ENCODE results near the gene PAGR1. TPM values are rescaled to one million over a fixed set of nuclear protein-coding genes. Genes with fewer than 3 reads are reported as not detected.

The PAGR1 gene
- total and polyA plus RNA-seq, 2 of the 4 experiments (the other 2 are of a cell fraction) = 10.6 to 22.1 TPM

GRCh38 chr16:29811170-29811895, 4.6 kb upstream of the PAGR1 start:
- Histone ChIP-seq H3K18ac (ENCODE audit: low read depth, low read length) (peak overlapping the region; percentile 26; the same call in 1 of the 2 replicates), H3K4ac (ENCODE audit: low read depth, low read length) (peak overlapping the region; percentile 76), H3K36me3 (ENCODE audit: control insufficient read depth, insufficient read depth, low read length) (peaks cover 12% of the 10 kb centered on the region), H3K27ac (ENCODE audit: insufficient read depth, low read length) (peak overlapping the region; percentile 83), H3K9ac (ENCODE audit: low read depth, low read length) (peak overlapping the region; percentile 55), H4K20me1 (ENCODE audit: insufficient read depth, low read length) (peaks cover 30% of the 10 kb centered on the region), H3K9me1 (ENCODE audit: insufficient read depth, low read length) (peaks cover 13% of the 10 kb centered on the region), H3K4me2 (ENCODE audit: low read depth, low read length) (peak overlapping the region; percentile 79), H2BK15ac (ENCODE audit: low read depth, low read length) (peak overlapping the region; percentile 47; the same call in 1 of the 3 replicates), H2BK5ac (ENCODE audit: low read depth, low read length, poor library complexity, severe bottlenecking) (peak overlapping the region; percentile 37), H3K23ac (ENCODE audit: low read depth, low read length) (peak overlapping the region; percentile 79), H2AK5ac (ENCODE audit: low read depth, low read length) (peak overlapping the region; percentile 86), H3K9me3 (ENCODE audit: control insufficient read depth, insufficient read depth, low read length) (no peaks in the 10 kb centered on the region), H2BK120ac (ENCODE audit: low read depth, low read length) (peak overlapping the region; percentile 41), H4K5ac (ENCODE audit: low read depth, low read length) (peak overlapping the region; percentile 3; the same call in 1 of the 2 replicates), H3K56ac (ENCODE audit: extremely low read depth, insufficient read depth, low read length) (0 out of 2 replicates have a peak overlapping the region, but pooled peaks have one; percentile 54), H4K8ac (ENCODE audit: low read depth in 2 of 2, low read length in 2 of 2) (peak overlapping the region in 1 of 2 experiments; percentile 55; a peak in 1 of 4 replicates), H2BK20ac (ENCODE audit: low read depth, low read length) (peak overlapping the region; percentile 3; the same call in 1 of the 2 replicates), H2AFZ (replicated peaks; ENCODE audit: low read length, poor library complexity) (peak overlapping the region; percentile 90), H2AK9ac (replicated peaks; ENCODE audit: low read depth, low read length, poor library complexity) (peak overlapping the region; percentile 98), H3K79me1 (ENCODE audit: low read depth in 1 of 2, low read length in 2 of 2) (peaks cover 8 to 50% of the 10 kb centered on the region in 2 experiments; a peak in 3 of 4 replicates), H4K91ac (ENCODE audit: insufficient read depth, low read depth, low read length) (peak overlapping the region; percentile 72), H3K27me3 (ENCODE audit: control insufficient read depth, insufficient read depth, low read length) (no peaks in the 10 kb centered on the region), H3K14ac (replicated peaks; ENCODE audit: low read depth, low read length) (peak overlapping the region; percentile 76; the same call in 1 of the 2 replicates), H3K4me1 (ENCODE audit: control insufficient read depth, insufficient read depth, low read length) (peaks cover 27% of the 10 kb centered on the region), H3K4me3 (ENCODE audit: insufficient read depth, low read depth, low read length) (peak overlapping the region; percentile 80)
- TF ChIP-seq ELK1 (IDR thresholded peaks at IDR 0.05; ENCODE audit: borderline replicate concordance, low read depth, low read length) (no peak), MXI1 (IDR thresholded peaks at IDR 0.05; ENCODE audit: borderline replicate concordance, low read depth, low read length) (peak; percentile 61; the same call in 1 of the 2 replicates), RCOR1 (IDR thresholded peaks at IDR 0.05; ENCODE audit: insufficient replicate concordance, low read length) (no peak), CHD1 (IDR thresholded peaks at IDR 0.05; ENCODE audit: low read depth, low read length) (no peak), MAZ (IDR thresholded peaks at IDR 0.05; ENCODE audit: borderline replicate concordance, low read depth, low read length) (peak; percentile 91)
- dilution Hi-C loops (cut with HindIII; ENCODE audit: low sequenced_read_pairs, unreplicated experiment) = no loop called here
- DNase-seq = peak; percentile 98
- intact Hi-C loops (cut with micrococcal nuclease) = no loop called here
- 0% methylated on average over 7 of the region's 31 CpGs; no CpG with 5 or more reads in 1 of the 2 experiments for WGBS, 2 experiments (ENCODE audit: extremely low coverage in 2 of 2, insufficient read length in 1 of 2)
- in situ Hi-C loops (cut with MboI; ENCODE audit: low sequenced_read_pairs) = no loop called here
- POLR2A ChIA-PET (ENCODE audit: unreplicated experiment) = interaction anchor here (0.7 kb wide), 1 partner anchor 19 kb away, joined by 6 read pairs; no protein-coding TSS in a partner anchor
- BruUV-seq (replicated peaks) = no TSS peak
- ATAC-seq (ENCODE audit: low read depth) = peak; percentile 70
- CTCF ChIA-PET = interaction anchor here (1.4 kb wide), 1 partner anchor 21 kb away, joined by 3 read pairs; no protein-coding TSS in a partner anchor
